AML-193 (cell line): ENCODE data around the gene FUBP3.

ENCODE experiments used
- DNase-seq, 2 experiments: peaks; one replicate each; lab custom pipeline; 2025; lab: John Stamatoyannopoulos, UW

Gene FUBP3

GRCh38 chr9:130634191-130634768 is 54.9 kb downstream of the FUBP3 start:
- DNase-seq: no peak

- no peak for DNase-seq
These were observed 55.4 kb downstream of the FUBP3 start for GRCh38 chr9:130634801-130635200.

GRCh38 chr9:130635306-130635705 is 55.9 kb downstream of the FUBP3 start:
- DNase-seq: no peak

- DNase-seq: no peak
These were observed 56.6 kb downstream of the FUBP3 start for GRCh38 chr9:130635721-130636647.

GRCh38 chr9:130636648-130637020 is 57.3 kb downstream of the FUBP3 start:
- DNase-seq: no peak

GRCh38 chr9:130638284-130639123 is 59.1 kb downstream of the FUBP3 start:
- no peak for DNase-seq

GRCh38 chr9:130639124-130639765 is 59.9 kb downstream of the FUBP3 start:
- no peak for DNase-seq

- no peak for DNase-seq
These were observed 60.6 kb downstream of the FUBP3 start for GRCh38 chr9:130639866-130640555.

GRCh38 chr9:130640681-130641080 is 61.3 kb downstream of the FUBP3 start:
- DNase-seq: no peak

GRCh38 chr9:130642926-130643325 is 63.5 kb downstream of the FUBP3 start:
- no peak for DNase-seq

- no peak for DNase-seq
These were observed 71.8 kb downstream of the FUBP3 start for GRCh38 chr9:130651221-130651620.

- no peak for DNase-seq
These were observed 72.4 kb downstream of the FUBP3 start for GRCh38 chr9:130651752-130652151.

- DNase-seq: no peak
These were observed 75.5 kb downstream of the FUBP3 start for GRCh38 chr9:130654879-130655278.

GRCh38 chr9:130658893-130659698 is 79.7 kb downstream of the FUBP3 start:
- no peak for DNase-seq

GRCh38 chr9:130659699-130660248 is 80.4 kb downstream of the FUBP3 start:
- no peak for DNase-seq

GRCh38 chr9:130660326-130660682 is 80.9 kb downstream of the FUBP3 start:
- DNase-seq: no peak

GRCh38 chr9:130660683-130661450 is 81.5 kb downstream of the FUBP3 start:
- DNase-seq: no peak

GRCh38 chr9:130661451-130662098 is 82.2 kb downstream of the FUBP3 start:
- DNase-seq: no peak
